ENCODE data around the gene HLA-A.

HLA-A gene

GRCh38 chr6:29935273-29935955 is 6.9 kb upstream of the HLA-A start:
- no peak for DNase-seq

- no peak for DNase-seq
These were observed 3.4 kb upstream of the HLA-A start for GRCh38 chr6:29938746-29939508.

GRCh38 chr6:29941016-29941415 is 1.3 kb upstream of the HLA-A start:
- DNase-seq, result no peak

- no peak for DNase-seq
These were observed 861 bp upstream of the HLA-A start for GRCh38 chr6:29941471-29941870.

- no peak for DNase-seq
These were observed 437 bp upstream of the HLA-A start for GRCh38 chr6:29941916-29942274.

- peak in 1 of 4 experiments; percentile 11 for DNase-seq
These were observed 978 bp downstream of the HLA-A start for GRCh38 chr6:29943053-29943966.

GRCh38 chr6:29945281-29945820 is 3.0 kb downstream of the HLA-A start:
- DNase-seq, result no peak

GRCh38 chr6:29946223-29947076 is 4.1 kb downstream of the HLA-A start:
- DNase-seq, result no peak

- DNase-seq, result no peak
These were observed 5.0 kb downstream of the HLA-A start for GRCh38 chr6:29947077-29947980.

GRCh38 chr6:29948277-29948676 is 5.9 kb downstream of the HLA-A start:
- no peak for DNase-seq

GRCh38 chr6:29949934-29950333 is 7.6 kb downstream of the HLA-A start:
- no peak for DNase-seq

- DNase-seq, result no peak
These were observed 9.6 kb downstream of the HLA-A start for GRCh38 chr6:29951882-29952281.

GRCh38 chr6:29953001-29953441 is 10.7 kb downstream of the HLA-A start:
- no peak for DNase-seq

- DNase-seq, result no peak
These were observed 11.4 kb downstream of the HLA-A start for GRCh38 chr6:29953686-29954085.

GRCh38 chr6:29954272-29954671 is 11.9 kb downstream of the HLA-A start:
- no peak for DNase-seq

GRCh38 chr6:29955783-29956182 is 13.5 kb downstream of the HLA-A start:
- no peak for DNase-seq

GRCh38 chr6:29956518-29956917 is 14.2 kb downstream of the HLA-A start:
- no peak for DNase-seq

- no peak for DNase-seq
These were observed 15.7 kb downstream of the HLA-A start for GRCh38 chr6:29958046-29958445.

- no peak for DNase-seq
These were observed 16.6 kb downstream of the HLA-A start for GRCh38 chr6:29958921-29959320.

- DNase-seq, result no peak
These were observed 17.1 kb downstream of the HLA-A start for GRCh38 chr6:29959467-29959866.

GRCh38 chr6:29961966-29962365 is 19.6 kb downstream of the HLA-A start:
- DNase-seq, result no peak
